GM19099 (cell line): ENCODE results near the gene CACNG4.

ENCODE experiments used
- POLR2A ChIP-seq: IDR thresholded peaks from 3 replicates; pipeline ENCODE4 v1.6.1; 2011; ENCODE audit warnings: low read depth; ENCODE audit not compliant: insufficient read length; ENCODE audit errors: extremely low read depth

The CACNG4 gene

GRCh38 chr17:66951605-66951953 is 12.9 kb upstream of the CACNG4 start:
- no peak for TF ChIP-seq POLR2A

- no peak for TF ChIP-seq POLR2A
These were observed 12.4 kb upstream of the CACNG4 start for GRCh38 chr17:66952031-66952524.

DNA sequence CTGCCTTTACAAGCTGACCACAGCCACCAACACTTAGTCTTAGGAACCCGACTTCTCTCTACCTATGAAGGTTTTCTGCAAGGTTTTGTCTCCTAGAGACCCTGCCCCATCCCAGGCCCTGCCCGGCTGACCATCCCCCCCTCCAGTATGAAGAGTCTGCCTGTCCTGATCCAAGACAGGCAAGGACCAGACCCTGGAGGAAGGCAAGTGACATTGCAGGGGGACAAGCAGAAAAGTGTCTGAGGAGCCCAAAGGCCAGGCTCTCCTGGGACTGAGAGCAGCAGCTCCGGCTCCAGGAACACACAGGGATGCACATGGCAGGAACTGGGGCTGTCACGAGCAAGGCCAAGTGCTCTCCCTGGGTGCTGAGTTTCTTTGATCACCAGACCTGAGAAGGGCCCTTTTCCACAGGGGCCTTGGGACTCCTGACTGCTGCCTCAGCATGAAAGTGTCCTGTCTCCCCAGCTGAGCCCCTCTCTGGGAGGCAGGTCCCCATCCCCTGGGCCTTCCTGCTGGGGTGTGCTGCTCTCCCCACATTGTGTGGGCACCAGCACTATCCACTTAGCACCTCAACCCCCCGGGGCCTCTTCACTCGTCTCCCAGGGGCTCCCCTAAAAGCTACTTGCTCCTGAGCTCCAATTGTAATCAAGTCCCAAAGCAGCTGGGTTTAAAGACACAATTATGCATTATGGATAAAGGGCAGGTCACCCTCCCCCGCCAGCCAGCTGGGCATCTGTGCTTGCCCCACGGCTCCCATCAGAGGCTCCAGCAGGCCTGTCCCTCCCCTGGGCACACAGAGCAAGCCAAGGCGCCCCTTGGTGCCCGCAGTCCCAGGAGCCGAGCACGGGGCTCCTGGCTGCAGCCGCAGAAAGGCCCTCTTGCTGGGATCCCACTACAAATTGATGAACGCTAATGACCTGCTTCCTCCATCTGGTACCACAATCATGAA is 11.6 kb upstream of the CACNG4 start:
- no peak for TF ChIP-seq POLR2A

DNA sequence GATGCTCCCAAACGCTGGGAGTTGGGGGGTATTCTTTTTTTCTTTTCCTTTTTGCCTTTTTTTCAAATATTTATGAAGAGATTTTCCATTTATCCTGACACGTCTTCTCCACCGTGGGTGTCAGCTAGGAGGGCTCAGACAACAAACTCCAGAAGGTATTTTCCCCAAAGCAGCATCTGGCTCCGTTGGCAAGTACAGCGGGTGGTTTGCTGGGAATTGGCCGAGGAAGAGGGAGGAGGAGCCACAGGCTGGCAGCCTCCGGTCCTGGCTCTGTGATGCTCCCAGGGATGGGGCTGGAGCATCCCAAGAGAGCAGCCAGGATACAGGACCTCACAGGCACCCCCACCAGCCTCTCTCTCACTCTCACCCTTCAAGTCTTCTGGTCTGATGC is 10.9 kb upstream of the CACNG4 start:
- no peak for TF ChIP-seq POLR2A

DNA sequence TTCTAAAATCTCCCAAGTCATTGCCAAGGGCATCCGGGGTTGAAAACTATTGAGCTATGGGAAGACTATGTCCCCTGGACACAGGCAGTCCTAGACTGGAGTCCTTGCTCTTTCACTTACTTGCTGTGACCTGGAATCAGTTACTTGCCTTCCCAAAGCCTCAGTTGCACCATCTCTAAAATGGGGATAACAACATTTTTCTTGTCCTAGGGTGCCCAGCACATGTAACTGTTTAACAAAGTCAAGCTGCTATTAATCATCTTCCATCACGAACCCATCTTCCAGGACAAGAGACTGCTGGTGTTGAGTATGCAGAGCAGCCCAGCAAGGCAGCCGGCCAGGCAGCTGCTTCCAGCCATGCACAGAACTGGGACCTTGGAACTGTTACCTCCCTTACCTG is 9.9 kb upstream of the CACNG4 start:
- TF ChIP-seq POLR2A = no peak

DNA sequence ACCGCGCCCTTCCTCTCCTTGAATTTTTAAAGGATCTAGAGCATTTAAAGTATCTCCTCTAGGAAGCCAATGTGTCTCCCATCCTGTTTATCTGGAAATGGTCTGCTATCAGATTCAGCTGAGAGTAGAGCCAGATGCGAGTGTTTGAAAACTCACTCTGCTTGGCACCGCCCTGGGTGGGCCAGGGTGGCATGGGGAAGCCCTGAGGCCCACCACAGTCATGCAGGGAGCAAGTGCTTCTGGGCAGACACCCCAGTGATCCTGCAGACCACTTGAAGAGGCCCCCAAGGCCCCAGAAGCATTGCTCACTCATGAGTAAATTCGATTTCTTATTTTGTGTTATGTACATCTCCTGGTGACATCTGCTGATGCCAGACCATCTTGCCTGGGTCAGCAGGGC is 8.7 kb upstream of the CACNG4 start:
- TF ChIP-seq POLR2A = no peak

DNA sequence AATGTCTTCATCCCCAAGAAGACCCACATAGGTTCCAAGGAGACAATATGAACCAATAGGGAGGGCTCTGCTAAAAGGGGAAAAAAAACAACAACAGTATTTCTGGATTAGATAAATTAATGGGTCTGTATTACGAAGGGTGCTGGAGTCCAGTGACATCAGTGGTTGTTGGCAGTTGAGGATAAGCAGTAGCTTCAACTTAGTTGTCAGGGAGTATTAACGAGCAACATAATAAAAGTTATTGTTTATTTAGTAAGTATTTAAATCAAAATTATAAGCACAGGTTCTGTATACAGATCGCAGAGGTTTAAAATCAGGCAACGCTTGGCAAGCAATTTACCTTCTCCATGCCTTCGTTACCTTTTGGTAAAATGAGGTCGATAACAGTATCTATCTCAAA is 7.6 kb upstream of the CACNG4 start:
- no peak for TF ChIP-seq POLR2A

GRCh38 chr17:66957343-66957742 is 7.2 kb upstream of the CACNG4 start:
- TF ChIP-seq POLR2A = no peak

- TF ChIP-seq POLR2A = no peak
These were observed 6.4 kb upstream of the CACNG4 start for GRCh38 chr17:66957951-66958579.

- TF ChIP-seq POLR2A = no peak
These were observed 4.7 kb upstream of the CACNG4 start for GRCh38 chr17:66959641-66960375.

DNA sequence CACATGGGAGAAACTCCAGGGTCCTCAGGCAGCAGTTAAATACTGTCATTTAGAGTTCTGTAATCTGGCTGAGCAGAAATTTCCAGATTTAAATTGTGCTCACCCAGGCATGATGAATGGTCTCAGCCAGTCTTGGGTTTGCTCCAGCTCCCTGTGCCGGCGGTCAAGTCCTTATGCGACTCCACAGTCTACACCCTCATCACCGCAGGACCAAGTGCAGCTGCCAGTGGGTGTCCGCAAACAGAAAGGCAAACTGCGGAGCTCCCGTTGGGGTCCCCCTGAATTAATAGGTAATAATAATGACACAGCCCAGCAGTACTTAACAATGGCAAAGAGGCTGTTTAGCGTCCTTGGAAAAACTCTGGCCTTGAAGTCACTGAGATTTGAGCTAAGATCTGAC is 3.9 kb upstream of the CACNG4 start:
- no peak for TF ChIP-seq POLR2A

GRCh38 chr17:66963521-66963908 is 992 bp upstream of the CACNG4 start:
- TF ChIP-seq POLR2A = no peak

DNA sequence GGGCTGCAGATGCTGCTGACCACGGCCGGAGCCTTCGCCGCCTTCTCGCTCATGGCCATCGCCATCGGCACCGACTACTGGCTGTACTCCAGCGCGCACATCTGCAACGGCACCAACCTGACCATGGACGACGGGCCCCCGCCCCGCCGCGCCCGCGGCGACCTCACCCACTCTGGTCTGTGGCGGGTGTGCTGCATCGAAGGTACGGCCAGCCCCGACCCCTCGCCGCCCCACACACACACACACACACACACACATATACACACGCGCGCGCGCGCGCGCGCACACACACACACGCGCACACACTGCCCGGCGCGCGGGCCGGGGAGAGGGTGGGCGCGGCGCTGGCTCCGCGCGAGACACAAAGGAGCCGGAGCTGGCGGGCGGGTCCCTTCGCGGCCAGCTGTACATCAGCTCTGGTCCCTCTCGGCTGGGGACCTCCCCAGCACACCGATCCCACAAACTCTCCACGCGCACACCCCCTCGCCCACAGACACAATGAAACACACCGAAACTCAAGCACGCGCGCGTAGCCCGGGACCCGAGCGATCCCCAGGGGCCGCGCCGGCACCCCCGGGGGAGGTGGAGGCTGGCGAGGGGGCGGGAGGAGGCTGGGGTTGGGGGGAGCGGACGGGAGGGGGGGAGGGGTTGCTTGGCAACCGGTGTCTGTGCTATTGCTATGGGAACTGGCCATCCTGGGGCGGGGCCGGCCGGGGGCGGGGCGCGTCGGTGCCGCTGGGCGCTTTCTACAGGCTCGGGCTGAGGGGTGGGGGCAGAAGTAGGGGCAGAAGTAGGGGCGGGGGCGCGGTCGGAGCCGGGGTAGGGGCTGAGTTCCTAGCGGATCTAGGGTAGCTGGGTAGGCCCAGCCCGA is 658 bp downstream of the CACNG4 start:
- no peak for TF ChIP-seq POLR2A

GRCh38 chr17:66965801-66966262 is 1.3 kb downstream of the CACNG4 start:
- TF ChIP-seq POLR2A = no peak

- TF ChIP-seq POLR2A = no peak
These were observed 1.8 kb downstream of the CACNG4 start for GRCh38 chr17:66966298-66966697.

GRCh38 chr17:66966704-66967418 is 2.4 kb downstream of the CACNG4 start:
- no peak for TF ChIP-seq POLR2A
